Activated CD4-positive, alpha-beta T cell treated with anti-CD3 and anti-CD28 coated beads, Interleukin-2, amount 10 ng/mL, durations not matched to agents 24 days and 14 days (primary cell): Measurements from ENCODE around the gene GNPDA2. TPM values are rescaled to one million over a fixed set of nuclear protein-coding genes. Genes with fewer than 3 reads are reported as not detected.

Experiments
- DNase-seq: peaks from one replicate; pipeline ENCODE4 v3.0.0; 2022
- H3K27ac Mint-ChIP-seq: one replicate; pipeline ENCODE4 v1.8.0; 2022; ENCODE audit warnings: mild to moderate bottlenecking, mixed read lengths
- H3K27me3 Mint-ChIP-seq: one replicate; pipeline ENCODE4 v1.8.0; 2022; ENCODE audit warnings: mixed read lengths
- H3K36me3 Mint-ChIP-seq: one replicate; pipeline ENCODE4 v1.8.0; 2022; ENCODE audit warnings: low read depth, mild to moderate bottlenecking, mixed read lengths
- H3K4me1 Mint-ChIP-seq: one replicate; pipeline ENCODE4 v1.8.0; 2021; ENCODE audit warnings: mixed read lengths
- H3K4me3 Mint-ChIP-seq: one replicate; pipeline ENCODE4 v1.8.0; 2022; ENCODE audit warnings: mild to moderate bottlenecking, moderate library complexity, mixed read lengths
- H3K9me3 Mint-ChIP-seq: one replicate; pipeline ENCODE4 v1.8.0; 2021; ENCODE audit warnings: mixed read lengths
- intact Hi-C: fragments of 100-400 bp; cut with micrococcal nuclease; formaldehyde crosslinking; loops from one replicate; pipeline ENCODE4 v1.15.1; 2023
- total RNA-seq: library from RNA; stranded (reverse); gene quantifications from 2 replicates; pipeline ENCODE4 v1.2.3, GENCODE V29; 2022

Gene GNPDA2
- total RNA-seq, 1 donor from 2014 or later: 18.8 TPM

DNA sequence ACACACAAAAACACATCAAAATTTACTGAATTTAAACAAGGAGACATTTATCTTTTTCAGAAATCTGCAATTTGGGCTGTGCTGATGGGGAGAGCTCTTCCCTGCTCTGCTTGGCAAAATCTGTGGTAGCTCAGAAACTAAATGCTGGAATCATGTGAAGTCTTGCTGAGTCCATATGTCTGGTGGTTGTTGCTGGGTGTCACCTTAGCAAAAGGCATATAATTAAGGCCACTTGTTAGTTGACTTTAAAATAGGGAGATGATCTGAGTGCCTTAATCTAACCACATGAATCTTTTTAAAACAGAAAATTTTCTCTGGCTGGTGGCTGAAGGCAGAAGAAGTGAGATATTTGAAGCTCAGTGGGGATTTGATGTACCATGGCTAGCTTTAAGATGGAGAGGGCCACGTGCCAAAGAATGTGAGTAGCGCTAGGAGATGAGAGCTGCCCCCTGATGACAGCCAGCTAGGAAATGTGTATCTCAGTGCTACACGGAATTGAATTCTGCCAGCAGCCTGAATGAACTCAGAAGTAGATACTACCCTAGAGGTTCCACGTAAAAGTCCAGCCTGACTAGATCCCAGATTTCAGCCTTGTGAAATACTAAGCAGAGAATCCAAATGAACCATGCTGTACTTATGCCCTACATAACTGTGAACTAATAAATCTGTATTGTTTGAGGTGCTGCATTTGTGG lies 55.7 kb downstream of the GNPDA2 start:
- H3K4me3 Mint-ChIP-seq: no peak overlapping the region
- peaks cover 2% of the 10 kb centered on the region for H3K4me1 Mint-ChIP-seq
- no peak overlapping the region for H3K27ac Mint-ChIP-seq
- DNase-seq: no peak
- H3K27me3 Mint-ChIP-seq: peaks cover 15% of the 10 kb centered on the region
- intact Hi-C loops: no loop called here
- no peaks in the 10 kb centered on the region for H3K9me3 Mint-ChIP-seq
- H3K36me3 Mint-ChIP-seq: no peaks in the 10 kb centered on the region

DNA sequence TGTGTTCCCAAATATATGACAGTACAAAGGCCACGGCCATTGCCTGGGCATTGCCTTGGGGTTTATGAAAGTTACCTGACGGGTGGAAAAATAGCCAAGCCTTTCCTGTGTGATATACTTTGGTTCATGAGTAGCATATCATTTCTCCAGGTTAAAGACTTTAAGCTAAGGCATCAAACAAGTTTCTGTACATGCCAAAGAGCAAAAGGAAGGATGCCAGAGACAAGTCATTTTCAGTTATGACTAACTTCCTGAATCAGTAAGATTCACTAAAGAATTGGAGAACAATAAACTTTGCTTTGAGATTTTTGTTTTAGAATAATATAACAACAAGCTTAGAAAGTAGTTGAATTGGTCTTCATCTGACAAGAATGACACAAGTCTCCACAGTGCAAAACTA lies 57.8 kb downstream of the GNPDA2 start:
- H3K36me3 Mint-ChIP-seq: no peaks in the 10 kb centered on the region
- H3K9me3 Mint-ChIP-seq: no peaks in the 10 kb centered on the region
- H3K4me1 Mint-ChIP-seq: peaks cover 2% of the 10 kb centered on the region
- intact Hi-C loops: no loop called here
- no peak for DNase-seq
- no peak overlapping the region for H3K4me3 Mint-ChIP-seq
- no peak overlapping the region for H3K27ac Mint-ChIP-seq
- peaks cover 13% of the 10 kb centered on the region for H3K27me3 Mint-ChIP-seq

DNA sequence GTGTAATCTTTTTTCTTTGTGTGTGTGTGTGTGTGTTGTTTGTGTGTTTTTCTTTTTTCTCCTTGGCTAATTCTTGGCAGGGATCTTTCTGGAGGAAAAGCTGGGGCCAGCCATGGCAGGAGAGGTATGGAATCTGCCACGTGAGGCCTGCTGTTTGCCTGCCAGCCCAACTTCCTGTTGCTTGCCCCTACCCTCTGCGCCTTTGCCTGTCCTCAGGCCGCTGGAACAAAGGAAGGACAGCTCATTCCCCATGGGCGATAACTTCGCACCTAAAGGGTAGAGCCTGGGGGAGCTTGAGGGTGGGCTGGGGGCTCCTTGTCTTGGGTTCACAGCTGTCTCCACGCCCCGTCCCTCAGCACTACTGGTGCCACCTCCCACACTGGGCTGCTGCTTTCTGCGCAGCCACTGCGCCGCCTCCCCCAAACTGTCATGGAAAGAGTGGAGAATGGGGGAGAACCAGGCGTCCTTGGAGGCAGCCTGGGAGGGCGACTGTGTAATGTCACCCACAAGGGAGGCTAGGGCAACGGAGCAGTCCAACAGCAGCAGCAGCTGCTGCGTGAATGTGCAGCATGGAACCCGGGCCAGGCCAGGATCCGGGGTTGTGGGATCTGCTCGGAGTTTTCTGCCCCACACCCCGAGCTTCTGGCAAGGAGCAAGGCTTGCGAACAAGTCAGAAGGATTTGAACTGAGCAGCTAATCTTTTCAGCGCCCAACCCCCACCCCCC lies 62.7 kb downstream of the GNPDA2 start:
- no peaks in the 10 kb centered on the region for H3K36me3 Mint-ChIP-seq
- no peaks in the 10 kb centered on the region for H3K9me3 Mint-ChIP-seq
- peaks cover 4% of the 10 kb centered on the region for H3K27me3 Mint-ChIP-seq
- no peak for DNase-seq
- no peak overlapping the region for H3K27ac Mint-ChIP-seq
- intact Hi-C loops: no loop called here
- H3K4me1 Mint-ChIP-seq: no peaks in the 10 kb centered on the region
- no peak overlapping the region for H3K4me3 Mint-ChIP-seq

DNA sequence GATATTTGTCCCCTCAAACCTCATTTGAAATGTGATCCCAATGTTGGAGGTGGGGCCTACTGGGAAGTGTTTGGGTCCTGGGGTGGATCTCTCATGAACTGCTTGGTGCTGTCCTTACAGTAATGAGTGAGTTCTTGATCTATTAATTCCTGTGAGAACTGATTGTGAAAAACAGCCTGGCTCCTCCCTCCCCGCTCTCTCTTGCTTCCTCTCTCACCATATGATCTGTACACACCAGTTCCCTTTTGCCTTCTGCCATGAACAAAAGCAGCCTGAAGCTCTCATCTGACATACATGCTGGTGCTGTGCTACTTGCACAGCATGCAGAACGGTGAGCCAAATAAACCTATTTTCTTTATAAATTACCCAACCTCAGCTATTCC lies 63.7 kb downstream of the GNPDA2 start:
- H3K9me3 Mint-ChIP-seq: no peaks in the 10 kb centered on the region
- no peaks in the 10 kb centered on the region for H3K36me3 Mint-ChIP-seq
- intact Hi-C loops: no loop called here
- H3K4me3 Mint-ChIP-seq: no peak overlapping the region
- no peak for DNase-seq
- no peak overlapping the region for H3K27ac Mint-ChIP-seq
- no peaks in the 10 kb centered on the region for H3K4me1 Mint-ChIP-seq
- H3K27me3 Mint-ChIP-seq: peaks cover 4% of the 10 kb centered on the region

- no peaks in the 10 kb centered on the region for H3K4me1 Mint-ChIP-seq
- H3K4me3 Mint-ChIP-seq: no peak overlapping the region
- H3K36me3 Mint-ChIP-seq: no peaks in the 10 kb centered on the region
- DNase-seq: no peak
- intact Hi-C loops: no loop called here
- peaks cover 4% of the 10 kb centered on the region for H3K27me3 Mint-ChIP-seq
- no peaks in the 10 kb centered on the region for H3K9me3 Mint-ChIP-seq
- H3K27ac Mint-ChIP-seq: no peak overlapping the region
Observed at GRCh38 chr4:44661940-44662622, 64.3 kb downstream of the GNPDA2 start.

- no peaks in the 10 kb centered on the region for H3K4me1 Mint-ChIP-seq
- H3K27ac Mint-ChIP-seq: no peak overlapping the region
- DNase-seq: no peak
- peaks cover 4% of the 10 kb centered on the region for H3K27me3 Mint-ChIP-seq
- H3K4me3 Mint-ChIP-seq: no peak overlapping the region
- H3K9me3 Mint-ChIP-seq: no peaks in the 10 kb centered on the region
- intact Hi-C loops: no loop called here
- H3K36me3 Mint-ChIP-seq: no peaks in the 10 kb centered on the region
Observed at GRCh38 chr4:44660396-44660795, 66.0 kb downstream of the GNPDA2 start.

GRCh38 chr4:44652002-44652401 lies 74.4 kb downstream of the GNPDA2 start:
- Mint-ChIP-seq H3K27ac (no peak overlapping the region), H3K9me3 (no peaks in the 10 kb centered on the region), H3K36me3 (no peaks in the 10 kb centered on the region), H3K27me3 (no peaks in the 10 kb centered on the region), H3K4me1 (no peaks in the 10 kb centered on the region), H3K4me3 (no peak overlapping the region)
- DNase-seq: no peak
- intact Hi-C loops: no loop called here

Other genes starting within 250 kb of the GNPDA2 start
- gene YIPF7, start 74.9 kb downstream of the GNPDA2 start, total RNA-seq: not detected in 2 replicates
- gene GUF1, start 48.1 kb downstream of the GNPDA2 start, total RNA-seq: 38.4 and 39.9 TPM in 2 replicates